Ovary (tissue), 3 donors: ENCODE results near the gene TIMM10.

Source experiments
- EP300 ChIP-seq: sonication (generic); formaldehyde crosslinking; IDR thresholded peaks from one replicate; pipeline ENCODE4 v1.6.1; 2017; ENCODE audit warnings: antibody characterized with exemption
- POLR2A ChIP-seq: fragments of 450-650 bp; IDR thresholded peaks from one replicate; pipeline ENCODE4 v1.6.1; 2017; ENCODE audit warnings: antibody characterized with exemption, mild to moderate bottlenecking, moderate library complexity
- TF ChIP-seq, protein P1 (sequence below), 3 donors: fragments of 450-650 bp in 2 of 3; fragments of 200-600 bp in 1 of 3; IDR thresholded peaks; one replicate each; pipeline versions ENCODE4 v1.5.1 to v1.8.0; 2016 to 2022; ENCODE audit warnings: antibody characterized with exemption in 3 of 3, mild to moderate bottlenecking in 1 of 3
- donor health status: DM: no; HTN: no; CAD: no.

DNA sequence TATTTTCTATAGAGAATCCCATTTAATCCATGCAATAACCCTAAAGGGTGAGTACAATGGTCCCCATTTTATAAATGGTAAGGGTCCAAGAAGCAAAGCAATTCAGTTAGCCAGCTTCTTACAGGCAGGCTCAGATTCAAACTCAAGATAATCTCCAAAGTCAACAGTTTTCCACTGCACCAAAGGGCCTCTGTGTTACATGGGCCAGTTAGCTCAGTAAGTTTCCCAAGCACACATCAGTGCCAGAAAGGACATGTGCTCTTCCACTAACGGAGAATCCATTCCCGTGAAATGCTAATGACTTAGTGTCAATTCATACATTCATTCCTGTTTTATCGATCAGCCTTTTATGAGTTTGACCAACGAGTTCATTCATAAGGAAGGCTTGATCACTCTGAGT is 26.0 kb downstream of the TIMM10 start:
- TF ChIP-seq, protein P1, sequence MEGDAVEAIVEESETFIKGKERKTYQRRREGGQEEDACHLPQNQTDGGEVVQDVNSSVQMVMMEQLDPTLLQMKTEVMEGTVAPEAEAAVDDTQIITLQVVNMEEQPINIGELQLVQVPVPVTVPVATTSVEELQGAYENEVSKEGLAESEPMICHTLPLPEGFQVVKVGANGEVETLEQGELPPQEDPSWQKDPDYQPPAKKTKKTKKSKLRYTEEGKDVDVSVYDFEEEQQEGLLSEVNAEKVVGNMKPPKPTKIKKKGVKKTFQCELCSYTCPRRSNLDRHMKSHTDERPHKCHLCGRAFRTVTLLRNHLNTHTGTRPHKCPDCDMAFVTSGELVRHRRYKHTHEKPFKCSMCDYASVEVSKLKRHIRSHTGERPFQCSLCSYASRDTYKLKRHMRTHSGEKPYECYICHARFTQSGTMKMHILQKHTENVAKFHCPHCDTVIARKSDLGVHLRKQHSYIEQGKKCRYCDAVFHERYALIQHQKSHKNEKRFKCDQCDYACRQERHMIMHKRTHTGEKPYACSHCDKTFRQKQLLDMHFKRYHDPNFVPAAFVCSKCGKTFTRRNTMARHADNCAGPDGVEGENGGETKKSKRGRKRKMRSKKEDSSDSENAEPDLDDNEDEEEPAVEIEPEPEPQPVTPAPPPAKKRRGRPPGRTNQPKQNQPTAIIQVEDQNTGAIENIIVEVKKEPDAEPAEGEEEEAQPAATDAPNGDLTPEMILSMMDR (IDR thresholded peaks at IDR 0.05): no peak
- TF ChIP-seq POLR2A (no peak), EP300 (no peak)
